GM12878 (cell line): ENCODE data around the gene SNF8. TPM values are rescaled to one million over a fixed set of nuclear protein-coding genes. Genes with fewer than 3 reads are reported as not detected.

Experiments used
- ATAC-seq: fragments of 200-7000 bp; cut with Tn5 transposase; 3 replicates; pipeline ENCODE4 v1.9.1; 2020; ENCODE audit warnings: mild to moderate bottlenecking, moderate library complexity
- BruUV-seq: library from RNA; stranded (reverse); fragments of 400-500 nt; replicated peaks from 2 replicates; lab custom pipeline; 2021; lab: Mats Ljungman, UMichigan
- CTCF ChIA-PET: fragments of 300-600 bp; sonication (Branson Sonifier 250); formaldehyde crosslinking; extraction: SDS; loops from one replicate; lab custom pipeline; 2021; ENCODE audit warnings: inconsistent platforms; lab: Yijun Ruan, JAX
- POLR2A ChIA-PET: fragments of 350-600 bp; formaldehyde crosslinking; extraction: SDS; loops from one replicate; lab custom pipeline; 2021; ENCODE audit warnings: inconsistent platforms; lab: Charles Lee
- RAD21 ChIA-PET: fragments of 300-600 bp; sonication (Branson Sonifier 250); formaldehyde crosslinking; loops from one replicate; lab custom pipeline; 2023; ENCODE audit warnings: antibody characterized with exemption; ENCODE audit not compliant: unreplicated experiment; lab: Charles Lee
- SMC1A ChIA-PET: fragments of 300-600 bp; sonication (Branson Sonifier 250); formaldehyde crosslinking; loops from one replicate; lab custom pipeline; 2023; ENCODE audit not compliant: unreplicated experiment, uncharacterized antibody; lab: Charles Lee
- DNase-seq: peaks from one replicate; pipeline ENCODE4 v3.0.0-alpha.2; 2011; ENCODE audit warnings: low read depth, low spot score
- FAIRE-seq: peaks from 3 replicates; lab custom pipeline; 2011; peaks lifted over from hg19 to GRCh38; lab: Jason Lieb, UNC
- H2AFZ ChIP-seq: 2 replicates; pipeline ENCODE4 v1.6.0; 2011; ENCODE audit warnings: low read depth, low read length, control low read depth; ENCODE audit not compliant: control insufficient read depth
- H3K27ac ChIP-seq: 2 replicates; pipeline ENCODE4 v1.5.1; 2011; ENCODE audit warnings: control low read depth; ENCODE audit not compliant: control insufficient read depth, insufficient read depth
- H3K27me3 ChIP-seq, 2 experiments: replicated peaks in 1 of 2; 2 replicates each; pipeline versions ENCODE4 v1.6.0 to v1.6.1; 2011; ENCODE audit warnings: low read length in 1 of 2; ENCODE audit not compliant: control insufficient read depth in 2 of 2, insufficient read depth in 2 of 2
- H3K36me3 ChIP-seq, 2 experiments: 2 replicates each; pipeline ENCODE4 v1.5.1; 2011; ENCODE audit warnings: low read length in 1 of 2; ENCODE audit not compliant: control insufficient read depth in 2 of 2, insufficient read depth in 2 of 2
- H3K4me1 ChIP-seq: 2 replicates; pipeline ENCODE4 v1.6.1; 2011; ENCODE audit warnings: mild to moderate bottlenecking, low read length, moderate library complexity, mixed read lengths; ENCODE audit not compliant: control insufficient read depth, insufficient read depth
- H3K4me2 ChIP-seq: 2 replicates; pipeline ENCODE4 v1.6.0; 2011; ENCODE audit warnings: control low read depth; ENCODE audit not compliant: control insufficient read depth, insufficient read depth
- H3K4me3 ChIP-seq: fragments of 200-600 bp; sonication (generic); 2 replicates; pipeline ENCODE4 v1.5.1; 2016
- H3K79me2 ChIP-seq: 2 replicates; pipeline ENCODE4 v1.6.0; 2011; ENCODE audit warnings: low read length; ENCODE audit not compliant: control insufficient read depth, insufficient read depth
- H3K9ac ChIP-seq: 2 replicates; pipeline ENCODE4 v1.8.0; 2011; ENCODE audit warnings: low read length, control low read depth, mixed read lengths; ENCODE audit not compliant: control insufficient read depth, insufficient read depth
- H3K9me3 ChIP-seq: replicated peaks from 3 replicates; pipeline ENCODE4 v1.5.1; 2011; ENCODE audit warnings: mild to moderate bottlenecking, low read length; ENCODE audit not compliant: control insufficient read depth, insufficient read depth
- H4K20me1 ChIP-seq: 2 replicates; pipeline ENCODE4 v1.6.0; 2011; ENCODE audit not compliant: control insufficient read depth, insufficient read depth
- BHLHE40 ChIP-seq, 2 experiments: fragments of 450-650 bp in 1 of 2; IDR thresholded peaks; 2 replicates each; pipeline ENCODE4 v1.6.1; 2011 to 2017; ENCODE audit warnings: low read depth in 2 of 2, borderline replicate concordance in 1 of 2, improper control_type of control experiment in 1 of 2, low read length in 1 of 2, mild to moderate bottlenecking in 1 of 2
- BMI1 ChIP-seq: fragments of 450-650 bp; IDR thresholded peaks from 2 replicates; pipeline ENCODE4 v1.6.1; 2016; ENCODE audit warnings: mild to moderate bottlenecking, moderate library complexity, borderline replicate concordance
- CHD2 ChIP-seq: IDR thresholded peaks from 2 replicates; pipeline ENCODE4 v1.6.1; 2011; ENCODE audit warnings: low read depth, low read length, improper control_type of control experiment, borderline replicate concordance
- CREM ChIP-seq: IDR thresholded peaks from 2 replicates; pipeline ENCODE4 v1.6.1; 2014; ENCODE audit warnings: antibody characterized with exemption, low read depth
- EGR1 ChIP-seq, 2 experiments: IDR thresholded peaks; 1 replicate in 1 of 2; 2 replicates in 1 of 2; pipeline ENCODE4 v1.6.1; 2011 to 2012; ENCODE audit warnings: low read depth in 2 of 2, low read length in 2 of 2, borderline replicate concordance in 1 of 2, mild to moderate bottlenecking in 1 of 2, moderate library complexity in 1 of 2
- HDGF ChIP-seq: fragments of 450-650 bp; IDR thresholded peaks from 2 replicates; pipeline ENCODE4 v1.6.1; 2016; ENCODE audit warnings: antibody characterized with exemption
- JUNB ChIP-seq: IDR thresholded peaks from 2 replicates; pipeline ENCODE4 v1.6.1; 2016; ENCODE audit warnings: antibody characterized with exemption, mild to moderate bottlenecking
- MLLT1 ChIP-seq: fragments of 450-650 bp; IDR thresholded peaks from 2 replicates; pipeline ENCODE4 v1.6.1; 2016; ENCODE audit warnings: mild to moderate bottlenecking
- NBN ChIP-seq: fragments of 450-650 bp; IDR thresholded peaks from 2 replicates; pipeline ENCODE4 v1.6.1; 2016
- RELB ChIP-seq: fragments of 450-650 bp; IDR thresholded peaks from 2 replicates; pipeline ENCODE4 v1.6.1; 2017; ENCODE audit warnings: low read depth, mild to moderate bottlenecking, moderate library complexity
- SIX5 ChIP-seq: IDR thresholded peaks from 2 replicates; pipeline ENCODE4 v1.6.1; 2011; ENCODE audit warnings: mild to moderate bottlenecking, low read depth, low read length, moderate library complexity; ENCODE audit not compliant: severe bottlenecking
- SKIL ChIP-seq: fragments of 450-650 bp; IDR thresholded peaks from 2 replicates; pipeline ENCODE4 v1.6.1; 2017; ENCODE audit warnings: mild to moderate bottlenecking, low read depth, inconsistent platforms; ENCODE audit not compliant: poor library complexity, severe bottlenecking
- SMAD1 ChIP-seq: fragments of 450-650 bp; IDR thresholded peaks from 2 replicates; pipeline ENCODE4 v1.6.1; 2018; ENCODE audit warnings: mild to moderate bottlenecking, low read depth; ENCODE audit not compliant: partially characterized antibody
- SRF ChIP-seq, 2 experiments: IDR thresholded peaks; 2 replicates each; pipeline ENCODE4 v1.6.1; 2011; ENCODE audit warnings: low read depth in 2 of 2, low read length in 2 of 2, mild to moderate bottlenecking in 1 of 2, moderate library complexity in 1 of 2
- ZBTB33 ChIP-seq: fragments of 450-650 bp; IDR thresholded peaks from 2 replicates; pipeline ENCODE4 v1.6.1; 2017; ENCODE audit warnings: mild to moderate bottlenecking
- WGBS: methylation state at CpG from one replicate; pipeline ENCODE4 v1.1.6; 2016; ENCODE audit warnings: low lambda C conversion rate; ENCODE audit not compliant: insufficient replicate concordance, insufficient coverage; ENCODE audit errors: missing lambda C conversion rate; 5-methylcytosine and 5-hydroxymethylcytosine counted together
- in situ Hi-C: fragments of 300-500 bp; cut with MboI; formaldehyde crosslinking; loops from 9 replicates; pipeline ENCODE4 v1.14.3; 2018; ENCODE audit warnings: mixed read lengths
- intact Hi-C: fragments of 100-400 bp; cut with micrococcal nuclease; formaldehyde crosslinking; loops from one replicate; pipeline ENCODE4 v1.14.2; 2022; ENCODE audit not compliant: unreplicated experiment
- polyA plus RNA-seq, 11 experiments: library from polyadenylated mRNA; depleted of rRNA in 4 of 11; unstranded in 6 of 11; stranded (reverse) in 5 of 11; fragments of >200 nt; fragmentation: Nextera tagmentation in 4 of 11; fragmentation: Illumina TruSeq in 1 of 11; extraction: Ambion mirVana in 4 of 11; extraction: Trizol in 1 of 11; gene quantifications; 1 replicate in 1 of 11; 2 replicates in 10 of 11; pipeline versions ENCODE4 v1.2.1 to v1.2.3, GENCODE V29; 2011 to 2016; ENCODE audit warnings: inconsistent platforms in 2 of 11, missing spikeins in 2 of 11, low read depth in 1 of 11
- total RNA-seq, 4 experiments: library from RNA; depleted of rRNA in 3 of 4; stranded (reverse); fragments of >200 nt in 3 of 4; fragmentation: Illumina TruSeq in 1 of 4; extraction: Trizol in 1 of 4; gene quantifications; 2 replicates each; pipeline versions ENCODE4 v1.2.1 to v1.2.3, GENCODE V29; 2013 to 2021

SNF8 gene
- total and polyA plus RNA-seq, 10 of the 15 experiments (the other 5 are each of a cell fraction or from before 2014, with no cell fraction given), result 6.1 to 228 (median 95.6) TPM

- H3K36me3 ChIP-seq, result peaks cover 0 to 12% of the 10 kb centered on the region in 2 experiments
- H4K20me1 ChIP-seq, result no peaks in the 10 kb centered on the region
- H3K27me3 ChIP-seq, result no peaks in the 10 kb centered on the region
- peak overlapping the region; percentile 84 for H3K4me3 ChIP-seq
- peak overlapping the region; percentile 89 for H3K27ac ChIP-seq
- peak overlapping the region; percentile 73 for H3K4me2 ChIP-seq
- ATAC-seq, result peak; percentile 77
- H3K4me1 ChIP-seq, result peaks cover 19% of the 10 kb centered on the region
- ChIA-PET CTCF (interaction anchor here (0.8 to 3.3 kb wide), 3 partner anchors 15 to 25 kb away, joined by 3 to 21 read pairs (median 7); partner anchors contain the start of gene ATP5MC1), SMC1A (interaction anchor here (0.7 to 3.3 kb wide), 3 partner anchors 16 to 283 kb away, joined by 4 to 29 read pairs (median 4); partner anchors contain the start of gene ATP5MC1), POLR2A (interaction anchor here (0.5 to 1.5 kb wide), 10 partner anchors 8 to 305 kb away, joined by 3 to 9 read pairs (median 3); partner anchors contain the start of genes ATP5MC1 and IGF2BP1), RAD21 (interaction anchor here (0.6 to 2.7 kb wide), 5 partner anchors 15 to 541 kb away, joined by 3 to 34 read pairs (median 3); partner anchors contain the start of genes ATP5MC1 and SNF8)
- H3K9me3 ChIP-seq, result no peaks in the 10 kb centered on the region
- H2AFZ ChIP-seq, result no peak overlapping the region
- 0% methylated on average over 6 of the region's 36 CpGs for WGBS
- peak overlapping the region; percentile 92 for H3K9ac ChIP-seq
- DNase-seq, result peak; percentile 79
- intact Hi-C loops (loop anchor here (1.0 kb wide), 1 partner anchor 17 kb away; the partner anchor contains the start of gene ATP5MC1), in situ Hi-C loops (no loop called here)
- H3K79me2 ChIP-seq, result peaks cover 62% of the 10 kb centered on the region
- FAIRE-seq, result peak; percentile 41
- no TSS peak for BruUV-seq
- TF ChIP-seq SRF (IDR thresholded peaks at IDR 0.05; ENCODE audit: low read depth in 2 of 2, low read length in 2 of 2) (0 out of 4 replicates have a peak, but pooled peaks of 1 of the 2 experiments have one; percentile 13), SIX5 (peak; percentile 23), BMI1 (no peak), HDGF (peak; percentile 90), NBN (peak; percentile 71), CREM (no peak), JUNB (no peak), SKIL (no peak), RELB (0 out of 2 replicates have a peak, but pooled peaks have one; percentile 16), CHD2 (0 out of 2 replicates have a peak, but pooled peaks have one; percentile 31), MLLT1 (0 out of 2 replicates have a peak, but pooled peaks have one; percentile 45), SMAD1 (peak; percentile 72), EGR1 (IDR thresholded peaks at IDR 0.05; ENCODE audit: borderline replicate concordance in 1 of 2, low read depth in 2 of 2, low read length in 2 of 2) (peak in 1 of 2 experiments; percentile 78; a peak in 2 of 3 replicates), ZBTB33 (no peak), BHLHE40 (IDR thresholded peaks at IDR 0.05; ENCODE audit: borderline replicate concordance in 1 of 2, low read depth in 2 of 2, low read length in 1 of 2) (peak in 1 of 2 experiments; percentile 49; a peak in 1 of 4 replicates)
Measured at GRCh38 chr17:48908853-48909394, 35.7 kb downstream of the SNF8 start.
